ENCODE results near the gene MICALL2.
A peak's percentile ranks its signal among the peaks of the same experiment; 100 is the strongest.

Gene MICALL2

GRCh38 chr7:1442355-1443124 is 16.7 kb downstream of the MICALL2 start:
- in situ Hi-C loops (cut with HindIII; ENCODE audit: low sequenced_read_pairs), result no loop called here
- H3K4me3 ChIP-seq (ENCODE audit: low read depth, low read length), result no peak overlapping the region
- no peak for DNase-seq (ENCODE audit: low read depth, low spot score)
- no peak for TF ChIP-seq CTCF (IDR thresholded peaks at IDR 0.05; ENCODE audit: low read depth, low read length)

- H3K4me3 ChIP-seq (ENCODE audit: low read depth, low read length), result no peak overlapping the region
- in situ Hi-C loops (cut with HindIII; ENCODE audit: low sequenced_read_pairs), result no loop called here
- no peak for TF ChIP-seq CTCF (IDR thresholded peaks at IDR 0.05; ENCODE audit: low read depth, low read length)
- no peak for DNase-seq (ENCODE audit: low read depth, low spot score)
These were observed 17.5 kb downstream of the MICALL2 start for GRCh38 chr7:1441615-1442354.

- no peak for DNase-seq (ENCODE audit: low read depth, low spot score)
- no peak overlapping the region for H3K4me3 ChIP-seq (ENCODE audit: low read depth, low read length)
- TF ChIP-seq CTCF (IDR thresholded peaks at IDR 0.05; ENCODE audit: low read depth, low read length), result no peak
- in situ Hi-C loops (cut with HindIII; ENCODE audit: low sequenced_read_pairs), result no loop called here
These were observed 18.6 kb downstream of the MICALL2 start for GRCh38 chr7:1440620-1441019.

GRCh38 chr7:1439373-1440363 is 19.6 kb downstream of the MICALL2 start:
- DNase-seq (ENCODE audit: low read depth, low spot score), result no peak
- no peak overlapping the region for H3K4me3 ChIP-seq (ENCODE audit: low read depth, low read length)
- TF ChIP-seq CTCF (IDR thresholded peaks at IDR 0.05; ENCODE audit: low read depth, low read length), result peak; percentile 8
- in situ Hi-C loops (cut with HindIII; ENCODE audit: low sequenced_read_pairs), result no loop called here

- in situ Hi-C loops (cut with HindIII; ENCODE audit: low sequenced_read_pairs), result no loop called here
- DNase-seq (ENCODE audit: low read depth, low spot score), result no peak
- no peak overlapping the region for H3K4me3 ChIP-seq (ENCODE audit: low read depth, low read length)
- TF ChIP-seq CTCF (IDR thresholded peaks at IDR 0.05; ENCODE audit: low read depth, low read length), result no peak
These were observed 20.4 kb downstream of the MICALL2 start for GRCh38 chr7:1438821-1439220.

GRCh38 chr7:1438208-1438607 is 21.1 kb downstream of the MICALL2 start:
- DNase-seq (ENCODE audit: low read depth, low spot score), result no peak
- in situ Hi-C loops (cut with HindIII; ENCODE audit: low sequenced_read_pairs), result no loop called here
- TF ChIP-seq CTCF (IDR thresholded peaks at IDR 0.05; ENCODE audit: low read depth, low read length), result no peak
- no peak overlapping the region for H3K4me3 ChIP-seq (ENCODE audit: low read depth, low read length)

Data from astrocyte of the spinal cord (primary cell).